Lower lobe of right lung (tissue), 2 donors: ENCODE results near the gene BMPR1B. TPM values are rescaled to one million over a fixed set of nuclear protein-coding genes. Genes with fewer than 3 reads are reported as not detected.
A peak's percentile ranks its signal among the peaks of the same experiment; 100 is the strongest.

Source experiments
- ATAC-seq, 2 donors: fragments of 200-7000 bp; cut with Tn5 transposase; one replicate each; pipeline ENCODE4 v1.9.1; 2020 to 2022; ENCODE audit warnings: mild to moderate bottlenecking in 2 of 2, moderate library complexity in 2 of 2
- DNase-seq: peaks from one replicate; pipeline ENCODE4 v3.0.0-alpha.2; 2020
- H3K27ac ChIP-seq: fragments of 200-600 bp; one replicate; pipeline ENCODE4 v1.8.0; 2022
- H3K27me3 ChIP-seq: fragments of 200-600 bp; one replicate; pipeline ENCODE4 v1.8.0; 2022; ENCODE audit warnings: low read depth
- H3K36me3 ChIP-seq: fragments of 200-600 bp; one replicate; pipeline ENCODE4 v1.8.0; 2022; ENCODE audit warnings: mild to moderate bottlenecking
- H3K4me1 ChIP-seq: fragments of 200-600 bp; one replicate; pipeline ENCODE4 v1.8.0; 2022
- H3K4me3 ChIP-seq: fragments of 200-600 bp; one replicate; pipeline ENCODE4 v1.8.0; 2022; ENCODE audit warnings: mild to moderate bottlenecking
- H3K9me3 ChIP-seq: fragments of 200-600 bp; one replicate; pipeline ENCODE4 v1.8.0; 2022
- intact Hi-C: fragments of 100-400 bp; cut with DNase I; formaldehyde crosslinking; loops from one replicate; pipeline ENCODE4 v1.11.0; 2022
- total RNA-seq: library from RNA; stranded (reverse); fragmentation: NEBNext Ultra II Directional; extraction: Animal tissue kit (Norgen Biotek cat#: 25700); gene quantifications from one replicate; pipeline ENCODE4 v1.2.1, GENCODE V29; 2021
- TF ChIP-seq, protein P1 (sequence below): fragments of 200-600 bp; IDR thresholded peaks from one replicate; pipeline ENCODE4 v1.8.0; 2022; ENCODE audit warnings: antibody characterized with exemption, mild to moderate bottlenecking
- donor health status: DM: no; HTN: yes; CAD: no; lungs with severe emphysema.

Gene BMPR1B
- total RNA-seq, 1 donor from 2014 or later = 6.0 TPM

DNA sequence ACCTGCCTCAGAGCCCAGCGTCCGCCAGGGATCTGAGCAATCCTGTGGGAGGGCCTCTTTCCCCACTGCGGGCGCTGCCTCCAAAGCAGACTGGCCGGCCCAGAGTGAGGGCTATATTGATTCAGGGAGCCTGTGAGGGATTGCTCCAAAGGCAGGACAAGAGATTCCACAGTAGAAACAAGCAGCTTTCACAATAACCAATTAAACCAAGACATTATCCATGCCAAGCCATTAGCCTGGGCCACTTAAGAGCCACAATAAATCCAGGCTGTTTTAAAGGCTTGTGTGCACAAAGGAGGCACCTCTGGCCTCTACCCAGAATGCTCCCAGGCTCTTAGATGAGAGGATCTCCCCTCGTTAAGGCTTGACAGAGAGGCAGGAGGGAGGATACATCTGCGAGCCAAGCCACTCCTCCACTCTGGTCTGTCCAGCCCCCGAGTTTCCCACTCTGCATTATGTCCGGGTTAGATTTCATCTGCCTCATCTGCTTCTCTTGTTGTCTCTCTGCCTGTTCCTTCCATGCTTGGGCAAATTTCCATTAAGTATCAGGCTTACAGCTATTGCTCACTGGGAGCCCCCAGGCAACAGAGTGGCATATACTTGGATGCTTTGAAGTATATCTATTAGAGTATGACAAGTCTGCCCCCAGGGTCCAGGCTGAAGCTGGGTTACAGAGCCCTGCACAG lies 433.1 kb downstream of the BMPR1B start:
- intact Hi-C loops = no loop called here
- H3K27me3 ChIP-seq = no peaks in the 10 kb centered on the region
- no peak for ATAC-seq
- no peak overlapping the region for H3K27ac ChIP-seq
- no peaks in the 10 kb centered on the region for H3K4me1 ChIP-seq
- no peaks in the 10 kb centered on the region for H3K36me3 ChIP-seq
- H3K9me3 ChIP-seq = no peaks in the 10 kb centered on the region
- no peak overlapping the region for H3K4me3 ChIP-seq
- TF ChIP-seq, protein P1, sequence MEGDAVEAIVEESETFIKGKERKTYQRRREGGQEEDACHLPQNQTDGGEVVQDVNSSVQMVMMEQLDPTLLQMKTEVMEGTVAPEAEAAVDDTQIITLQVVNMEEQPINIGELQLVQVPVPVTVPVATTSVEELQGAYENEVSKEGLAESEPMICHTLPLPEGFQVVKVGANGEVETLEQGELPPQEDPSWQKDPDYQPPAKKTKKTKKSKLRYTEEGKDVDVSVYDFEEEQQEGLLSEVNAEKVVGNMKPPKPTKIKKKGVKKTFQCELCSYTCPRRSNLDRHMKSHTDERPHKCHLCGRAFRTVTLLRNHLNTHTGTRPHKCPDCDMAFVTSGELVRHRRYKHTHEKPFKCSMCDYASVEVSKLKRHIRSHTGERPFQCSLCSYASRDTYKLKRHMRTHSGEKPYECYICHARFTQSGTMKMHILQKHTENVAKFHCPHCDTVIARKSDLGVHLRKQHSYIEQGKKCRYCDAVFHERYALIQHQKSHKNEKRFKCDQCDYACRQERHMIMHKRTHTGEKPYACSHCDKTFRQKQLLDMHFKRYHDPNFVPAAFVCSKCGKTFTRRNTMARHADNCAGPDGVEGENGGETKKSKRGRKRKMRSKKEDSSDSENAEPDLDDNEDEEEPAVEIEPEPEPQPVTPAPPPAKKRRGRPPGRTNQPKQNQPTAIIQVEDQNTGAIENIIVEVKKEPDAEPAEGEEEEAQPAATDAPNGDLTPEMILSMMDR = no peak
- DNase-seq = no peak

GRCh38 chr4:95191537-95191936 lies 433.8 kb downstream of the BMPR1B start:
- intact Hi-C loops = no loop called here
- DNase-seq = no peak
- H3K4me1 ChIP-seq = no peaks in the 10 kb centered on the region
- TF ChIP-seq, protein P1 = no peak
- H3K27ac ChIP-seq = no peak overlapping the region
- ATAC-seq = no peak
- H3K36me3 ChIP-seq = no peaks in the 10 kb centered on the region
- H3K27me3 ChIP-seq = no peaks in the 10 kb centered on the region
- no peak overlapping the region for H3K4me3 ChIP-seq
- no peaks in the 10 kb centered on the region for H3K9me3 ChIP-seq

DNA sequence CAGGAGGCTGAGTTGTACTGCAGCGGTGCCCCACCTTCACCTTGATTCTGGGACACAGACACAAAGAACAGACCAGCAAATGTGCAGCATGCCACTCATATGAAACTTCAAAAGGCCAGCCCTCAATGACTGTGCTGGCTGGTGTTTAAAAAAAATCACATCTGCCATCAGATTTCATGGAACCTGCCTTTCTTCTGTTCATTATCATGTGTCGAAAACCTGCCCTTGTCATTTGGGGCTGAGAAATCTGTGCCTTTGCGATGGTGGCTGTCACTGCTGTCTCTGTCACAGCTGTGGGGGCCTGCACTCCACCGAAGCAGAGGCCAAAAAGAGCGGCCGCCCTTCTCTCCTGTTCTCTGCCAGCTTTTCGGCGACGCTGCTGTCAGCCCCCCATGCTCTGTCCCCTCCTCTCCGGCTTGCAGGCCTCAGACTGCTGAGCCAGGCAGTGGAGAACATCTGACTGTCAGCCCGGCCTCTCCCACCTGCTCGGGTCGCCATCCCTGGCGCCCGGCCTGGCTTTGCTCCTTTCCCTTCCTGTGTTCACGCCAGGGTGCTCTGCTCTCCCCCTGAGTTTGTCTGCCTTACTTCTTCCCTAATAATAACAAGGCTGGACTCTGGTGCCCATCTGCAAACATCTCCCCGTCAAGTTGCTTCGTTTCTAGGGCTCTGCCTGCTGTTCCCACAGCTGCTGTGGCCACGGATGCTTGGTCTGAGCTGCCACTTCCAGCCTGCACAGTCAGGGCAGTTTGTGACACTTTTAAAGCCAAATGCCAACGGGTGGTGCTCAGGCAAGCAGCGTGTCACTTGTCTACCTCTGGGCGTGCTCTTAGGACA lies 435.9 kb downstream of the BMPR1B start:
- Histone ChIP-seq H3K27ac (no peak overlapping the region), H3K36me3 (no peaks in the 10 kb centered on the region), H3K9me3 (no peaks in the 10 kb centered on the region), H3K4me3 (no peak overlapping the region), H3K27me3 (no peaks in the 10 kb centered on the region), H3K4me1 (no peaks in the 10 kb centered on the region)
- TF ChIP-seq, protein P1 = no peak
- ATAC-seq (peak in 1 of 2 donors; percentile 17), DNase-seq (no peak)
- intact Hi-C loops = no loop called here

- no peaks in the 10 kb centered on the region for H3K4me1 ChIP-seq
- H3K27ac ChIP-seq = no peak overlapping the region
- no peak overlapping the region for H3K4me3 ChIP-seq
- TF ChIP-seq, protein P1 = no peak
- H3K36me3 ChIP-seq = peaks cover 2% of the 10 kb centered on the region
- DNase-seq (no peak), ATAC-seq (no peak)
- intact Hi-C loops = no loop called here
- no peaks in the 10 kb centered on the region for H3K9me3 ChIP-seq
- H3K27me3 ChIP-seq = no peaks in the 10 kb centered on the region
These were observed 439.6 kb downstream of the BMPR1B start for GRCh38 chr4:95197353-95197752.

- intact Hi-C loops = no loop called here
- Histone ChIP-seq H3K4me1 (no peaks in the 10 kb centered on the region), H3K4me3 (no peak overlapping the region), H3K27me3 (no peaks in the 10 kb centered on the region), H3K9me3 (no peaks in the 10 kb centered on the region), H3K27ac (no peak overlapping the region), H3K36me3 (peaks cover 5% of the 10 kb centered on the region)
- no peak for ATAC-seq
- TF ChIP-seq, protein P1 = no peak
- DNase-seq = no peak
These were observed 441.2 kb downstream of the BMPR1B start for GRCh38 chr4:95198961-95199360.
